ENCODE results near the gene ZBTB38. TPM values are rescaled to one million over a fixed set of nuclear protein-coding genes. Genes with fewer than 3 reads are reported as not detected.
A peak's percentile ranks its signal among the peaks of the same experiment; 100 is the strongest.

ZBTB38 gene
- total RNA-seq, 4 donors from 2014 or later, result 160 to 415 (median 232) TPM

DNA sequence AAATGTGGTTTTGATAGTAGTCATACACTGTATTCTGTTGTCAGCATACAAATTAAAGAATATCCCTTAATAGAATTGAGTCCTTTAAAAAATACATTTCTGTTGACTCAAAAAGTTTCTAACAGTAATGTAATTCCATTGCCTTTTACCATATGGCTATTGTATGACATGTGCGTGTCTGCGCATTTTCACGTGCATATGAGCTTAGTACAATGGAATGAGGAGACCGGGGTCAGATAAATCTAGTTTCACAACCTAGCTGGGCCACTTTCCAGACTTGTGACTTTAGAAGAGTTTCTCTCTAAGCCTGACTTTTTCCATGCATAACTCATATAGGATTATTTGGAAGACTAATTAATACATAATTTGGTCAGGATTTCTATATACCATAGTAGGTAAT is 38.7 kb downstream of the ZBTB38 start:
- peak overlapping the region; percentile 92 to 99 (median 96) for H3K27ac ChIP-seq
- H3K4me1 ChIP-seq, result peaks cover 59 to 61% of the 10 kb centered on the region in 2 donors
- H3K9me3 ChIP-seq, result no peaks in the 10 kb centered on the region
- intact Hi-C loops (cut with DNase I; ENCODE audit: low total_unique reads), result no loop called here
- no peaks in the 10 kb centered on the region for H3K27me3 ChIP-seq
- TF ChIP-seq, protein P1, sequence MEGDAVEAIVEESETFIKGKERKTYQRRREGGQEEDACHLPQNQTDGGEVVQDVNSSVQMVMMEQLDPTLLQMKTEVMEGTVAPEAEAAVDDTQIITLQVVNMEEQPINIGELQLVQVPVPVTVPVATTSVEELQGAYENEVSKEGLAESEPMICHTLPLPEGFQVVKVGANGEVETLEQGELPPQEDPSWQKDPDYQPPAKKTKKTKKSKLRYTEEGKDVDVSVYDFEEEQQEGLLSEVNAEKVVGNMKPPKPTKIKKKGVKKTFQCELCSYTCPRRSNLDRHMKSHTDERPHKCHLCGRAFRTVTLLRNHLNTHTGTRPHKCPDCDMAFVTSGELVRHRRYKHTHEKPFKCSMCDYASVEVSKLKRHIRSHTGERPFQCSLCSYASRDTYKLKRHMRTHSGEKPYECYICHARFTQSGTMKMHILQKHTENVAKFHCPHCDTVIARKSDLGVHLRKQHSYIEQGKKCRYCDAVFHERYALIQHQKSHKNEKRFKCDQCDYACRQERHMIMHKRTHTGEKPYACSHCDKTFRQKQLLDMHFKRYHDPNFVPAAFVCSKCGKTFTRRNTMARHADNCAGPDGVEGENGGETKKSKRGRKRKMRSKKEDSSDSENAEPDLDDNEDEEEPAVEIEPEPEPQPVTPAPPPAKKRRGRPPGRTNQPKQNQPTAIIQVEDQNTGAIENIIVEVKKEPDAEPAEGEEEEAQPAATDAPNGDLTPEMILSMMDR (IDR thresholded peaks at IDR 0.05 in 4 of 5, conservative IDR thresholded peaks at IDR 0.05 in 1 of 5), result no peak
- no peak for TF ChIP-seq POLR2A (IDR thresholded peaks at IDR 0.05)
- H3K4me3 ChIP-seq, result no peak overlapping the region
- ATAC-seq (peak; percentile 51 to 58), DNase-seq (peak; percentile 76 to 85)
- H3K36me3 ChIP-seq, result peaks cover 0 to 20% of the 10 kb centered on the region in 2 donors
- in situ Hi-C loops (cut with MboI; ENCODE audit: low sequenced_read_pairs in 4 of 4), result loop anchor here in 1 of 4 donors (25.0 kb wide), 1 partner anchor 470 kb away; the partner anchor contains the start of gene SLC25A36

DNA sequence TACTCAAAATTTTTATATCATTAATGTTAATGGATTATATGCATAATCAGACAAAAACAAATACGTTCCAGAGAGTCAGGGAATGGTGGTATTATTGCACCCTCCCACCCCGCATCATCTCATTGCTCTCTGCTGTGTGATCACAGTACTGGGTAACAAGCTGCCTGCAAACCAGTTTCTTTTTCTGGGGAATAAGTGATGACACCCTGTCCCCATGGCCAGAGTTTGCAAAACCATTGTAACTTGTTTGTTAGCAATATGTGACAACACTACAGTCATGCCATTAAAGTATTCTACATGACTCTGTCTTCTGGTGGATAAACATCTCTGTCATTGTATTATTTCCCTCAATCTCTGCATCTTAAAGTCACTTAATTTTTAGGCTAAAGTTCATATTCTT is 39.5 kb downstream of the ZBTB38 start:
- TF ChIP-seq, protein P1 (IDR thresholded peaks at IDR 0.05 in 4 of 5, conservative IDR thresholded peaks at IDR 0.05 in 1 of 5), result no peak
- peak; percentile 11 to 26 for TF ChIP-seq POLR2A (IDR thresholded peaks at IDR 0.05)
- intact Hi-C loops (cut with DNase I; ENCODE audit: low total_unique reads), result no loop called here
- Histone ChIP-seq H3K36me3 (peaks cover 0 to 20% of the 10 kb centered on the region in 2 donors), H3K4me3 (no peak overlapping the region), H3K9me3 (no peaks in the 10 kb centered on the region), H3K27ac (peak overlapping the region; percentile 92 to 99 (median 96)), H3K4me1 (peaks cover 61 to 66% of the 10 kb centered on the region in 2 donors), H3K27me3 (no peaks in the 10 kb centered on the region)
- DNase-seq (no peak), ATAC-seq (no peak)
- in situ Hi-C loops (cut with MboI; ENCODE audit: low sequenced_read_pairs in 4 of 4), result loop anchor here in 1 of 4 donors (25.0 kb wide), 1 partner anchor 471 kb away; the partner anchor contains the start of gene SLC25A36

DNA sequence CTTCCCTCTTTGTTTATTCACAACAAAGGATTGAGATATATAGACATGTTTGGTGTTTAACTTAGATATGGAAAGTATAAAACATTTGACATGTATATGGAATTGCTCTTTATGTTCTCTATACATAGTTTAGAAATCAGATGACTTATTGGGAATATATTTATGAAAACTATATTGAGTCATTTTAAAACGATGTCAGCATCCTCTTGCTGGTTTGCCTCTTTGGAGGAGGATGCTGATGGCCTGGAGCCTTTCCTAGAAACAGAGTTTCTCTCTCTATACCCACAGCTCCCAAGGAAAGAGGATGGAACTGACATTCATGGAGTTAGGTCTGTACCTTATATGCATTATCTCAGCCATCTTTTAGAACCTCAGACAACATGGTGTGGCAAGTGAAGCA is 40.3 kb downstream of the ZBTB38 start:
- Histone ChIP-seq H3K4me3 (no peak overlapping the region), H3K27me3 (no peaks in the 10 kb centered on the region), H3K36me3 (peaks cover 0 to 20% of the 10 kb centered on the region in 2 donors), H3K4me1 (peaks cover 63 to 73% of the 10 kb centered on the region in 2 donors), H3K27ac (peak overlapping the region; percentile 92 to 99 (median 96)), H3K9me3 (no peaks in the 10 kb centered on the region)
- intact Hi-C loops (cut with DNase I; ENCODE audit: low total_unique reads), result no loop called here
- ATAC-seq, result no peak
- no peak for DNase-seq
- no peak for TF ChIP-seq POLR2A (IDR thresholded peaks at IDR 0.05)
- TF ChIP-seq, protein P1 (IDR thresholded peaks at IDR 0.05 in 4 of 5, conservative IDR thresholded peaks at IDR 0.05 in 1 of 5), result no peak
- in situ Hi-C loops (cut with MboI; ENCODE audit: low sequenced_read_pairs in 4 of 4), result loop anchor here in 1 of 4 donors (25.0 kb wide), 1 partner anchor 471 kb away; the partner anchor contains the start of gene SLC25A36

DNA sequence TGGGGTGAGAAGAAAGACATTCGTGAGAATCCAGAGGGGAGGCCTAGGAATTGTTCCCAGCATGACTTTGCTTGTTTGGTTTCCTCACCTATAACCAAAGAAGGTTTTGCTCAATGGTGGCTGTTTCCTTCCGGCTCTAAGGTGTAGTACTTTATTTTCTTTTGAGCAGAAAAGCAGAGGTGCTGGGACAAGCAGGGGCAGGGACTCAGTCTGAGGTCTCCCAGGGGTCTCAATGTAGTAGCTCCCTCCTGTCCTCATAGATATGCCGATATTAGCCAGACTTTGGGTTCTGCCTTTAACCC is 41.6 kb downstream of the ZBTB38 start:
- H3K36me3 ChIP-seq, result peaks cover 0 to 15% of the 10 kb centered on the region in 2 donors
- H3K27me3 ChIP-seq, result no peaks in the 10 kb centered on the region
- no peak for TF ChIP-seq POLR2A (IDR thresholded peaks at IDR 0.05)
- TF ChIP-seq, protein P1 (IDR thresholded peaks at IDR 0.05 in 4 of 5, conservative IDR thresholded peaks at IDR 0.05 in 1 of 5), result no peak
- peak overlapping the region; percentile 92 to 99 (median 96) for H3K27ac ChIP-seq
- intact Hi-C loops (cut with DNase I; ENCODE audit: low total_unique reads), result loop anchor here (1.0 kb wide), 1 partner anchor 22 kb away; no protein-coding TSS in a partner anchor
- in situ Hi-C loops (cut with MboI; ENCODE audit: low sequenced_read_pairs in 4 of 4), result loop anchor here in 1 of 4 donors (25.0 kb wide), 1 partner anchor 473 kb away; the partner anchor contains the start of gene SLC25A36
- H3K9me3 ChIP-seq, result no peaks in the 10 kb centered on the region
- H3K4me3 ChIP-seq, result no peak overlapping the region
- ATAC-seq (no peak), DNase-seq (no peak)
- H3K4me1 ChIP-seq, result peaks cover 71 to 83% of the 10 kb centered on the region in 2 donors
